Kasumi-1 (cell line): Measurements from ENCODE around the gene EIF4E2.
A peak's percentile ranks its signal among the peaks of the same experiment; 100 is the strongest.

Source experiments
- DNase-seq, 2 experiments: peaks; one replicate each; lab custom pipeline; 2025; lab: John Stamatoyannopoulos, UW

EIF4E2 gene

GRCh38 chr2:232600053-232600773 is 49.7 kb downstream of the EIF4E2 start:
- no peak for DNase-seq

DNA sequence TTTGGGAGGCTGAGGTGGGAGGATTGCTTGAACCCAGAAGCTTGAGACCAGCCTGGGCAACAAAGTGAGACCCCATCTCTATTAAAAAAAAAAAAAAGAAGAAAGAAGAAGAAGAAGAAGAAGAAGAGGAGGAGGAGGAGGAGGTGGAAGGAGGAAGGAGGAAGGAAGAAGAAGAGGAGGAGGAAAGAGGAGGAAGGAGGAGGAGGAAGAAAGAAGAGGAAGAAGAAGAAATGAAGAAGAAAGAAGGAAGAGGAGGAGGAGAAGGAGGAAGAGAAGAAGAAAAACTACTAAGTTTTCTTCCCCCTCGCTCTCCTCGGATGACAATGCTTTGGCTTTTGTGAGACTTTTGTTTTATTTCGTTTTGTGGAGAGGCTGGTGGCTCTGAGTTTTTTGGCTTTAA is 52.8 kb downstream of the EIF4E2 start:
- DNase-seq: no peak

DNA sequence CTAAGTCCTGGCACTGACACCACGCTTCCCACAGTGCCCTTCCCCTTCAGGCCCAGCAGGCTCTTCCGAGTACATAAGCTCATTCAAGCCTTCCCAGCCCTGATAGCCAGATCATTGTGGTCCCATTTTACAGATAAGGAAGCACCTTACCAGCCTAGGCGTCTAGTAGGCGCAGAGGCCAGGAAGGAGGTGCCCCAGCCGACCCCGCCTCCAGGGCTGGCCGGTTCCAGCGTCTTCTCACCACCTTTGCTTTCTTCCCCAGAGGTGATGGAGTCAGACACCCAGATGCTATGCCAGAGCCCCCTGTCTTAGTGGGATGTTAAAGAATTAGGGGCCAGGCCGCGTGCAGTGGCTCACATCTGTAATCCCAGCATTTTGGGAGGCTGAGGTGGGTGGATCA is 54.0 kb downstream of the EIF4E2 start:
- DNase-seq: no peak

DNA sequence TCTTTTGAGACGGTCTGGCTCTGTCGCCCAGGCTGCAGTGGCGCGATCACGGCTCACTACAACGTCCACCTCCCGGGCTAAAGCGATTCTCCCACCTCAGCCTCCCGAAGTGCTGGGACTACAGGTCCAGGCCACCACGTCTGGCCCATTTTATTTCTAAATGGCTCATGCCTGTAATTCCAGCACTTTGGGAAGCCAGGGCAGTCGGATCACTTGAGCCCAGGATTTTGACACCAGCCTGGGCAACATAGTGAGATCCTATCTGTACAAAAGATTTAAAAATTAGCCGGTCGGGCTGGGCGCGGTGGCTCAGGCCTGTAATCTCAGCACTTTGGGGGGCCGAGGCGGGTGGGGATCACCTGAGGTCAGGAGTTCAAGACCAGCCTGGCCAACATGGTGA is 56.5 kb downstream of the EIF4E2 start:
- no peak for DNase-seq

- no peak for DNase-seq
Observed at GRCh38 chr2:232609607-232610006, 59.1 kb downstream of the EIF4E2 start.

DNA sequence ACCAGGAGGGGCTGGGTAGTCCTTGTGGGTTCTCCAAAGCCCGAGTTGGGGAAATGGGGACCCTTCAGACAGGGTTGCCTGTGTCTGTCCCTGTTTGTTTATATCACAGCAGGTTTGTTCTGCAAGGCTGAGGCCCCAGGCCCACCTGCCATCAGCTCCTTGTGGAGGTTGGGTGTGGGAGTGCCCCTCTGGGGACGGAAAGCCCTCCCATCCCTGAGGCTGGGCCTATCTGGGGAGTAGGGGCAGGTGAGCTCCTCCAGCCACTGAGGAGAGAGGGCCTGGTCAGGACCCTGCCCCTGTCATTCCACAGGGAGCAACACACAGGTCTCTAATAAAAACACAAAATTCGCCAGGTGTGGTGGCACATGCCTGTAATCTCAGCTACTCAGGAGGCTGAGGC is 59.6 kb downstream of the EIF4E2 start:
- no peak for DNase-seq

DNA sequence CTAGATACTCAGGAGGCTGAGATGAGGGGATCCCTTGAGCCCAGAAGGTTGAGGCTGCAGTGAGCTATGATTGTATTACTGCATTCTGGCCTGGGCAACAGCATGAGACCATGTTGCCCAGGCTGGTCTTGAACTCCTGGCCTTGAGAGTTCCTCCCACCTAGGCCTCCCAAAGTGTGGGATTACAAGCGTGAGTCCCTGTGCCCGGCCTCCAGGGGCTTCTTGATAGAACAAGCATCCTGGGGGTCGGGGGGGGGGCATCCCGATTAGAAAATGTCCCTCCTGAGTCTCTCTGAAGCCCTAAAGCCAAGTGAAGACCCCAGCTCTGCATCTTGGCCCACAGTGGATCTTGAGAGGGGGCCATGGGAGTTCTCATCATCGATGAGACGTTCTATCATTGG is 60.6 kb downstream of the EIF4E2 start:
- no peak for DNase-seq

DNA sequence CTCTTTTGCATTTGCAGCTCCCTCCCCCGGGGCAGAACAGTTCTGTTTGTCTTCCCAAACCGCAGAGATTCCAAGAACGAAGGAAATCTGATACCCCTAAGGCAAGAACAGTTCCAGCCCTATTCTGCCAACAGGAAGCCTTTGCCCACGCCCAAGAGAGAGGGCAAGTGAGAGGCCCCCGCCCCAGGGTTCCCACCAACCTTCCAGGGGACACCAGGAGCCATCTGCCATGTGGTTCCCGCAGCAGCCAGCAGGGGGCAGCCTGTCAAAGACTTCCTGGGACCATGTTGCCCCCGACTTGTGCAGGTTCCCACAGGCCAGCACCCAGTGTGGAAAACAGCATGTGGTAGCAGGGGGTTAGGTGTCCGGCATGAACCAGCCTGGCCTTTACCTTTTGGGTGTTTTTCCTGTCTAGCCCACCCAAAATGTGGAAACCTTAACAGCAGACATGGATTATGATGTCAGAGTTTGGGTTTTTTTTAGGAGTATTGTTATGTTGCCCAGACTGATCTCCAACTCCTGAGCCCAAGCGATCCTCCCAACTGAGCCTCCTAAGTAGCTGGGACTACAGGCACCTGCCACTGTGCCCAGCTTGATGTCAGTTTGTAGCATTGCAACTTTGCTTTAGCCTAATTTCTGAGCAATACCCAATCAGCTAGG is 61.2 kb downstream of the EIF4E2 start:
- DNase-seq: peak; percentile 12 to 21

DNA sequence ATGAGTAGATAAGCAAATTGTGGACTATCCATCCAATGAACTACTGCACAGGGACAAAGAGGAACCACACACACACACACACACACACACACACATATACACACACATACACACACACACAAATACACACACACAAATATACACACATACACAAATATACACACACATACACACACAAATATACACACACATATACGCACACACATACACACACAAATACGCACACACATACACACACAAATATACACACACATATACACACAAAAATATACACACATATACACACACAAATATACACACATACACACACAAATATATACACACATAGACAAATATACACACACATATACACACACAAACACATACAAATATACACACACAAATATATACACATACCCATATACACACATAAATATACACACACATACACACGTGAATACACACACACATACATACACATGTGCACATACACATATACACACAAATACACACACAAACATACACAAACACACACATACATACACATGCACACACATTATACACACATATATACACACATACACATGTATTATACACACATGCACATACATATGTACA is 63.1 kb downstream of the EIF4E2 start:
- no peak for DNase-seq

DNA sequence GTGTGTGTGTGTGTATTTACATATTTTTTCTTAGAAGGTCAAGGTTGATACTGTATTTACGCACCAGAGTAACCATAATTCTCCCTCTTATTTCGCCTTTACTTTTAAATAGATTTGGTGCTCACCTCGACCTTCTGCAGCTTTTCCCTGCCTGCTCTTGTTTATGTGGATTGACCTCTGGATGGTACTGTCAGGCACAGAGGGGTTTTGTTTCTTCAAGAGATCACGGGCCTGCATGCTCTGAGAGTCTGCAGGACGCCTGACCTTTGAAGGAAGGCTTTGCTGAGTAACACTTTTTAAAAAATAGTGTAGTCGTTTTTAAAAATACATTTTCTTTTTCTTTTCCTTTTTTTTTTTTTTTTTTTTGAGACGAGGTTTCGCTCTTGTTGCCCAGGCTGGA is 64.8 kb downstream of the EIF4E2 start:
- DNase-seq: no peak
